PC-3 (cell line): ENCODE data around the gene H19.

Experiments
- CTCF ChIP-seq: fragments of 300-600 bp; sonication (generic); conservative IDR thresholded peaks from 2 replicates; pipeline ENCODE4 v1.5.1; 2017; ENCODE audit warnings: antibody characterized with exemption, low read depth, mild to moderate bottlenecking, low read length
- EZH2 ChIP-seq: fragments of 300-600 bp; sonication (generic); IDR thresholded peaks from one replicate; pipeline ENCODE4 v1.6.1; 2017; ENCODE audit warnings: antibody characterized with exemption, mild to moderate bottlenecking, low read length; ENCODE audit not compliant: unreplicated experiment
- EZH2phosphoT487 ChIP-seq: fragments of 300-600 bp; sonication (generic); IDR thresholded peaks from 2 replicates; pipeline ENCODE4 v1.6.1; 2018; ENCODE audit warnings: mild to moderate bottlenecking, antibody characterized with exemption, low read length, borderline replicate concordance

GRCh38 chr11:2004466-2004865 is 6.8 kb upstream of the H19 start:
- TF ChIP-seq EZH2phosphoT487: no peak
- no peak for TF ChIP-seq CTCF
- no peak for TF ChIP-seq EZH2
